Body of pancreas (tissue), 4 donors: ENCODE data around the gene ADGRD2. TPM values are rescaled to one million over a fixed set of nuclear protein-coding genes. Genes with fewer than 3 reads are reported as not detected.

Source experiments
- ATAC-seq: fragments of 150-250 bp; one replicate; pipeline ENCODE4 v1.9.1; 2016
- DNase-seq, 4 donors: peaks; one replicate each; pipeline ENCODE4 v3.0.0-alpha.2; 2019
- H3K27ac ChIP-seq, 4 donors: fragments of 200-600 bp; sonication (generic); 1 replicate in 3 of 4; 2 replicates in 1 of 4; pipeline versions ENCODE4 v1.5.1 to v1.6.1; 2016 to 2019; ENCODE audit warnings: mild to moderate bottlenecking in 1 of 4, mixed read lengths in 1 of 4, moderate library complexity in 1 of 4
- H3K27me3 ChIP-seq, 2 donors: fragments of 200-600 bp; sonication (generic); one replicate each; pipeline ENCODE4 v1.6.0; 2016; ENCODE audit warnings: mild to moderate bottlenecking in 1 of 2
- H3K36me3 ChIP-seq, 2 donors: fragments of 200-600 bp; sonication (generic); replicated peaks in 1 of 2; 2 replicates each; pipeline ENCODE4 v1.5.1; 2016; ENCODE audit warnings: low read depth in 2 of 2; ENCODE audit not compliant: insufficient read depth in 1 of 2
- H3K4me1 ChIP-seq: fragments of 200-600 bp; sonication (generic); one replicate; pipeline ENCODE4 v1.6.0; 2016
- H3K4me3 ChIP-seq, 2 donors: fragments of 200-600 bp; sonication (generic); 1 replicate in 1 of 2; 2 replicates in 1 of 2; pipeline ENCODE4 v1.5.1; 2016 to 2019
- H3K9me3 ChIP-seq, 3 donors: fragments of 200-600 bp; sonication (generic); 1 replicate in 2 of 3; 2 replicates in 1 of 3; pipeline ENCODE4 v1.5.1; 2016
- CTCF ChIP-seq, 7 experiments: fragments of 450-650 bp in 4 of 7; fragments of 200-600 bp in 3 of 7; sonication (generic) in 3 of 7; IDR thresholded peaks; one replicate each; pipeline ENCODE4 v1.5.1; 2016 to 2019; ENCODE audit warnings: antibody characterized with exemption in 7 of 7
- POLR2A ChIP-seq, 3 donors: fragments of 450-650 bp; IDR thresholded peaks; one replicate each; pipeline ENCODE4 v1.6.1; 2016; ENCODE audit warnings: antibody characterized with exemption in 3 of 3, mild to moderate bottlenecking in 2 of 3
- WGBS, 2 donors: methylation state at CpG; one replicate each; pipeline ENCODE4 v1.1.5; 2017; 5-methylcytosine and 5-hydroxymethylcytosine counted together
- intact Hi-C: fragments of 100-400 bp; cut with DNase I; formaldehyde crosslinking; loops from one replicate; pipeline ENCODE4 v1.15.1; 2023
- total RNA-seq, 2 donors: library from RNA; depleted of rRNA; stranded (reverse); fragments of >200 nt; gene quantifications; one replicate each; pipeline ENCODE4 v1.1.0, GENCODE V29; 2016

Gene ADGRD2
- total RNA-seq, 2 donors from 2014 or later: not detected

DNA sequence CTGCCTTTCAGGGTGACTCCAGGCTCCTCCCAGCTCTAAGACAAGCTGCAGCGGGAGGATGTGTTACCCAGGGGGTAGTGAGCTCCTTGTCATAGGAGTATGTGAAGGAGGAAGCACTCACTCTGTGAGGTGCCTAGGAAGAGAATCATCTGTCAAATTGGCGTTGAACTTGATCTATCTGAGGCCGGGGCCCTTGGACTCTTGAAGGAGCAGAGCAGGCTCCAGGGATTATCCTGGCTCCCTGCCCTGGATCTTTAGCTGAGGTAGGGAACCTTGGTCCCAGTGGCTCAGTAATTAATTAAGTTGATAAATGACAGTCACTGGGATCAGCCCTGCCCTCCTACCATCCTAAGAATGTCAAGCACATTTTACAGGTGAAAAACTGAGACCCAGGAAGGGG, 15.5 kb downstream of the ADGRD2 start:
- 76% methylated on average over 3 of the region's 3 CpGs; no CpG with 5 or more reads in 1 of the 2 donors for WGBS, 2 donors
- no peaks in the 10 kb centered on the region for H3K9me3 ChIP-seq
- H3K27ac ChIP-seq: no peak overlapping the region
- no peaks in the 10 kb centered on the region for H3K4me1 ChIP-seq
- no peaks in the 10 kb centered on the region for H3K27me3 ChIP-seq
- TF ChIP-seq CTCF (IDR thresholded peaks at IDR 0.05) (no peak), POLR2A (IDR thresholded peaks at IDR 0.05) (no peak)
- intact Hi-C loops: no loop called here
- no peak for ATAC-seq
- DNase-seq: no peak
- no peaks in the 10 kb centered on the region for H3K36me3 ChIP-seq
- H3K4me3 ChIP-seq: no peak overlapping the region

- no peak overlapping the region for H3K27ac ChIP-seq
- 78 to 83% methylated on average over 9 to 17 of the region's 17 CpGs for WGBS, 2 donors
- no peaks in the 10 kb centered on the region for H3K9me3 ChIP-seq
- DNase-seq (no peak), ATAC-seq (no peak)
- no peaks in the 10 kb centered on the region for H3K36me3 ChIP-seq
- intact Hi-C loops: no loop called here
- no peak for TF ChIP-seq POLR2A (IDR thresholded peaks at IDR 0.05)
- H3K4me3 ChIP-seq: no peak overlapping the region
- H3K4me1 ChIP-seq: no peaks in the 10 kb centered on the region
- no peaks in the 10 kb centered on the region for H3K27me3 ChIP-seq
These were observed 17.3 kb downstream of the ADGRD2 start for GRCh38 chr9:124467410-124468060.

DNA sequence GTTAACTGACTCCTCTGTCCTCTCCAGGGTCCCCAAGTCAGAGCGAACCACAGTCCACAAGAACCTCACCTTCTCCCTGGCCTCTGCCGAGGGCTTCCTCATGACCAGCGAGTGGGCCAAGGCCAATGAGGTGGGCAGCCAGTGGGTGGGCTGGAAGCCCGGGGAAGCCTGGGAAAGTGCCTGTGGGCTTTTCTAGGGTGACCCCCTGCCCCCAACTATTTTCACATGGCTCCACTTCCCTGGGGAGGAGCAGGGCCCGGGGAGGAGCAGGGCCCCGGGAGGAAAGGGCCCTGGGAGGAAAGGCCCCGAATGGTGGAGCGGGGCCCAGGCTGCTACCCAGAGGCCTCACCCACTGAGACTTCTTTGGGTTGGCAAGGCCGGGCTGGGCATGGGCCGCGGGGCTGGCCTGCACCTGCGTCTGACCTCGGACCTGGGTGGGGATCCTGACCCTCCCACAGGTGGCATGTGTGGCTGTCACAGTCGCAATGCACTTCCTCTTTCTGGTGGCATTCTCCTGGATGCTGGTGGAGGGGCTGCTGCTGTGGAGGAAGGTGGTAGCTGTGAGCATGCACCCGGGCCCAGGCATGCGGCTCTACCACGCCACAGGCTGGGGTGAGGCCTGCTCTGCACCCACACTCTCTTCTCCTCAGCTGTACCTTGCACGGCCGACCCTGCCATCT, 17.9 kb downstream of the ADGRD2 start:
- H3K4me3 ChIP-seq: no peak overlapping the region
- TF ChIP-seq CTCF (IDR thresholded peaks at IDR 0.05): no peak
- TF ChIP-seq POLR2A (IDR thresholded peaks at IDR 0.05): no peak
- intact Hi-C loops: no loop called here
- ATAC-seq (no peak), DNase-seq (no peak)
- H3K27ac ChIP-seq: no peak overlapping the region
- no peaks in the 10 kb centered on the region for H3K36me3 ChIP-seq
- WGBS, 2 donors: 79% methylated on average over 5 to 19 of the region's 19 CpGs
- H3K4me1 ChIP-seq: no peaks in the 10 kb centered on the region
- H3K27me3 ChIP-seq: no peaks in the 10 kb centered on the region
- no peaks in the 10 kb centered on the region for H3K9me3 ChIP-seq

DNA sequence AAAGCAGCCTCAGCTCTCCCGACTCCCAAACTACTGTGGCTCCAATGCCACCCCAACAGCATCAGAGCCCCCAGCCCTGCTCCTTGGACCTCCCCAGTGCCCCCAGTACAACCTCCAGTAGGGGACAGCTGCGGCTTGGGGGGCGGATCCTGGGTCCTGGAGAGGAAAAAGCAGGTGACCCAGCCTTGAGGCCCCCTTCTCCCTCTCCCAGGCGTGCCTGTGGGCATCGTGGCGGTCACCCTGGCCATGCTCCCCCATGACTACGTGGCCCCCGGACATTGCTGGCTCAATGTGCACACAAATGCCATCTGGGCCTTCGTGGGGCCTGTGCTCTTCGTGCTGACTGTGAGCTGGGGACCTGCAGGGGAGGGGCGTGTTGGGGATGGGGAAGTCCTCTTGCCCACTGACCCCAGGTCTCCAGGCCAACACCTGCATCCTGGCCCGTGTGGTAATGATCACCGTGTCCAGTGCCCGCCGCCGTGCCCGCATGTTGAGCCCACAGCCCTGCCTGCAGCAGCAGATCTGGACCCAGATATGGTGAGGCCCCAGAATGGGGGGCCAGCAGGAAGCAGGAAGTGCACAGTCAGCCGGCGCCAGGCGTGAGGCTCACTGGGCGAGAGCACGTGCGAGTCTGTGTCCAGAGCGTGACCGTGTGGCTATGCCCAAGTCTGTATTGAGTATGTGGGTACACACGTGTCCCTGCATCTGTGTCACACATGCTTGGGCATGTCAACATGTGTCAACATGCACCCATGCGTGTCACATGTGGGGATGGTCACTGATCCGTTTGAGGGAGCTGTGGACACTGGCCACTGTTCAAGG, 19.0 kb downstream of the ADGRD2 start:
- TF ChIP-seq POLR2A (IDR thresholded peaks at IDR 0.05) (no peak), CTCF (IDR thresholded peaks at IDR 0.05) (no peak)
- Histone ChIP-seq H3K9me3 (no peaks in the 10 kb centered on the region), H3K4me1 (no peaks in the 10 kb centered on the region), H3K36me3 (no peaks in the 10 kb centered on the region), H3K27me3 (no peaks in the 10 kb centered on the region), H3K4me3 (no peak overlapping the region), H3K27ac (no peak overlapping the region)
- WGBS, 2 donors: 76 to 85% methylated on average over 7 to 24 of the region's 28 CpGs
- no peak for ATAC-seq
- DNase-seq: no peak
- intact Hi-C loops: no loop called here

DNA sequence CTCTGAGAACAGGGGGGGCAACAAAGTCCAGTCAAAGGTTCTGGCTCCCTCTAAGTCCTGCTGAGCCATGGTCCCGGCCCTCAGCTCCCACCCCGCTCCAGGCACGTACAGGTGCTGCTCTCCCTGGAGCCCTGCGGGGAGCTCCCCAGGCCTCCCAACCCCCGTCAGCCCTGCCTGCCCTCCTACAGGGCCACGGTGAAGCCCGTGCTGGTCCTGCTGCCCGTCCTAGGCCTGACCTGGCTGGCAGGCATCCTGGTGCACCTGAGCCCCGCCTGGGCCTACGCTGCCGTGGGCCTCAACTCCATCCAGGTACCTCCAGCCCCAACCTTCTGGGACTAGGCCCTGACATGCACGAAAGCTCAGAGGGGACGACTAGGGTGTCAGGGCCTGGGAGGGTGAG, 20.1 kb downstream of the ADGRD2 start:
- Histone ChIP-seq H3K36me3 (no peaks in the 10 kb centered on the region), H3K4me3 (no peak overlapping the region), H3K27me3 (no peaks in the 10 kb centered on the region), H3K9me3 (no peaks in the 10 kb centered on the region), H3K4me1 (no peaks in the 10 kb centered on the region), H3K27ac (no peak overlapping the region)
- no peak for DNase-seq
- ATAC-seq: no peak
- intact Hi-C loops: no loop called here
- WGBS, 2 donors: 77 to 80% methylated on average over 1 to 12 of the region's 13 CpGs
- no peak for TF ChIP-seq POLR2A (IDR thresholded peaks at IDR 0.05)
- TF ChIP-seq CTCF (IDR thresholded peaks at IDR 0.05): no peak
